A549 (cell line): Measurements from ENCODE around the gene RGMB. TPM values are rescaled to one million over a fixed set of nuclear protein-coding genes. Genes with fewer than 3 reads are reported as not detected.
A peak's percentile ranks its signal among the peaks of the same experiment; 100 is the strongest.

ENCODE experiments used
- ATAC-seq, 2 experiments: fragments of 200-7000 bp in 1 of 2; fragments of >200 bp in 1 of 2; cut with Nextera tagmentation in 1 of 2; cut with Tn5 transposase in 1 of 2; 3 replicates each; pipeline versions ENCODE4 v1.8.0 to v1.9.1; 2018 to 2020; ENCODE audit warnings: mild to moderate bottlenecking in 1 of 2, moderate library complexity in 1 of 2
- CTCF ChIA-PET: fragments of 300-600 bp; sonication (Branson Sonifier 250); formaldehyde crosslinking; extraction: SDS; loops from one replicate; lab custom pipeline; 2021; ENCODE audit warnings: antibody characterized with exemption, inconsistent platforms; lab: Yijun Ruan, JAX
- POLR2A ChIA-PET: fragments of 350-600 bp; formaldehyde crosslinking; extraction: SDS; loops from one replicate; lab custom pipeline; 2021; ENCODE audit warnings: antibody characterized with exemption, inconsistent platforms; lab: Yijun Ruan, JAX
- DNase-seq, 2 experiments: peaks; one replicate each; pipeline versions ENCODE4 v3.0.0 to v3.0.0-alpha.2; 2011 to 2016; ENCODE audit warnings: low read depth in 1 of 2, low spot score in 1 of 2
- FAIRE-seq: peaks from 2 replicates; lab custom pipeline; 2011; peaks lifted over from hg19 to GRCh38; lab: Jason Lieb, UNC
- H3K27ac ChIP-seq, 2 experiments: fragments of >200 bp; sonication (Bioruptor Twin); formaldehyde crosslinking; 3 replicates each; pipeline ENCODE4 v1.5.1; 2016 to 2017
- H3K4me1 ChIP-seq: fragments of >200 bp; sonication (Bioruptor Twin); formaldehyde crosslinking; 3 replicates; pipeline ENCODE4 v1.6.1; 2016
- H3K4me2 ChIP-seq: fragments of >200 bp; sonication (Bioruptor Twin); formaldehyde crosslinking; 3 replicates; pipeline ENCODE4 v1.6.1; 2016
- H3K4me3 ChIP-seq: fragments of >200 bp; sonication (Bioruptor Twin); formaldehyde crosslinking; 3 replicates; pipeline ENCODE4 v1.5.1; 2016
- H3K9me3 ChIP-seq: fragments of >200 bp; sonication (Bioruptor Twin); formaldehyde crosslinking; 3 replicates; pipeline ENCODE4 v1.6.1; 2016
- CHD2 ChIP-seq: fragments of 150-350 bp; IDR thresholded peaks from 2 replicates; pipeline ENCODE4 v1.6.1; 2014; ENCODE audit warnings: low read length; ENCODE audit not compliant: partially characterized antibody
- EHMT2 ChIP-seq: fragments of 200-600 bp; sonication (generic); IDR thresholded peaks from 2 replicates; pipeline ENCODE4 v1.6.1; 2016; ENCODE audit warnings: antibody characterized with exemption, low read depth, mild to moderate bottlenecking, moderate library complexity
- FOSB ChIP-seq: fragments of 250-450 bp; sonication (Bioruptor Pico); IDR thresholded peaks from 2 replicates; pipeline ENCODE4 v1.5.0; 2020; ENCODE audit warnings: mild to moderate bottlenecking, moderate library complexity
- FOSL2 ChIP-seq, 2 experiments: fragments of 450-650 bp in 1 of 2; fragments of >200 bp in 1 of 2; sonication (Bioruptor Twin) in 1 of 2; formaldehyde crosslinking; IDR thresholded peaks; 2 replicates each; pipeline versions ENCODE4 v1.5.0 to v1.6.1; 2016 to 2020; ENCODE audit warnings: mild to moderate bottlenecking in 1 of 2, moderate library complexity in 1 of 2
- FOXS1 ChIP-seq: fragments of 250-450 bp; sonication (Bioruptor Pico); IDR thresholded peaks from 2 replicates; pipeline ENCODE4 v1.5.0; 2020; ENCODE audit warnings: mild to moderate bottlenecking, moderate library complexity
- HOXB5 ChIP-seq: fragments of 250-450 bp; sonication (Bioruptor Pico); IDR thresholded peaks from 2 replicates; pipeline ENCODE4 v1.5.0; 2020; ENCODE audit warnings: mild to moderate bottlenecking, moderate library complexity
- MAFK ChIP-seq: fragments of 450-650 bp; IDR thresholded peaks from 2 replicates; pipeline ENCODE4 v1.6.1; 2014; ENCODE audit not compliant: partially characterized antibody
- MYC ChIP-seq: IDR thresholded peaks from 2 replicates; pipeline ENCODE4 v1.6.1; 2012; ENCODE audit warnings: mild to moderate bottlenecking, inconsistent platforms, low read length, improper control_type of control experiment, borderline replicate concordance
- NR3C1 ChIP-seq: fragments of >200 bp; sonication (Bioruptor Twin); formaldehyde crosslinking; IDR thresholded peaks from 3 replicates; pipeline ENCODE4 v1.6.1; 2017
- POLR2A ChIP-seq: IDR thresholded peaks from 2 replicates; pipeline ENCODE4 v1.6.1; 2012; ENCODE audit warnings: mild to moderate bottlenecking, low read length
- RAD21 ChIP-seq, 2 experiments: fragments of >200 bp in 1 of 2; sonication (Bioruptor Twin) in 1 of 2; formaldehyde crosslinking in 1 of 2; IDR thresholded peaks in 1 of 2; conservative IDR thresholded peaks in 1 of 2; 2 replicates in 1 of 2; 3 replicates in 1 of 2; pipeline ENCODE4 v1.6.1; 2012 to 2018; ENCODE audit warnings: inconsistent platforms in 1 of 2
- RCOR1 ChIP-seq: fragments of 150-350 bp; IDR thresholded peaks from 2 replicates; pipeline ENCODE4 v1.6.1; 2014; ENCODE audit warnings: antibody characterized with exemption, low read length, low read depth
- RFX5 ChIP-seq: fragments of 450-650 bp; IDR thresholded peaks from 2 replicates; pipeline ENCODE4 v1.7.1; 2014; ENCODE audit warnings: antibody characterized with exemption, mild to moderate bottlenecking, moderate library complexity
- RNF2 ChIP-seq: fragments of 200-600 bp; sonication (generic); IDR thresholded peaks from 2 replicates; pipeline ENCODE4 v1.6.1; 2016; ENCODE audit warnings: low read depth, mild to moderate bottlenecking, antibody characterized with exemption, moderate library complexity, borderline replicate concordance
- SMC3 ChIP-seq: fragments of >200 bp; sonication (Bioruptor Twin); formaldehyde crosslinking; IDR thresholded peaks from 3 replicates; pipeline ENCODE4 v1.6.1; 2018; ENCODE audit warnings: inconsistent platforms
- SREBF2 ChIP-seq: fragments of 450-650 bp; IDR thresholded peaks from 2 replicates; pipeline ENCODE4 v1.6.1; 2014; ENCODE audit warnings: mild to moderate bottlenecking, moderate library complexity
- TP53 ChIP-seq: fragments of 250-450 bp; sonication (Bioruptor Pico); IDR thresholded peaks from 2 replicates; pipeline ENCODE4 v1.5.0; 2021; ENCODE audit warnings: mild to moderate bottlenecking, moderate library complexity
- ZC3H11A ChIP-seq: fragments of 450-650 bp; IDR thresholded peaks from 2 replicates; pipeline ENCODE4 v1.6.1; 2014; ENCODE audit warnings: antibody characterized with exemption, mild to moderate bottlenecking
- WGBS: methylation state at CpG from one replicate; pipeline ENCODE4 v1.1.6; 2017; ENCODE audit errors: missing lambda C conversion rate; 5-methylcytosine and 5-hydroxymethylcytosine counted together
- polyA plus RNA-seq, 4 experiments: library from polyadenylated mRNA; depleted of rRNA in 3 of 4; stranded (reverse); fragments of >200 nt; fragmentation: RNase III in 1 of 4; extraction: RNeasy Plus Mini Kit Qiagen cat#74134 plus additional on column Dnase treatment in 1 of 4; gene quantifications; 2 replicates in 3 of 4; 3 replicates in 1 of 4; pipeline ENCODE4 v1.2.3, GENCODE V29; 2011 to 2017
- TF ChIP-seq, protein P1 (sequence below): IDR thresholded peaks from 2 replicates; pipeline ENCODE4 v1.6.1; 2012
- TF ChIP-seq, protein P2 (sequence below): fragments of 150-350 bp; IDR thresholded peaks from 2 replicates; pipeline ENCODE4 v1.6.1; 2014; ENCODE audit warnings: low read depth, mild to moderate bottlenecking, low read length
- TF ChIP-seq, protein P3 (sequence below): fragments of >200 bp; sonication (Bioruptor Twin); formaldehyde crosslinking; IDR thresholded peaks from 3 replicates; pipeline ENCODE4 v1.5.1; 2016
- TF ChIP-seq, protein P4 (sequence below): fragments of 450-650 bp; IDR thresholded peaks from 2 replicates; pipeline ENCODE4 v1.6.1; 2014; ENCODE audit warnings: antibody characterized with exemption
- TF ChIP-seq, protein P5 (sequence below): IDR thresholded peaks from 2 replicates; pipeline ENCODE4 v1.6.1; 2012

The RGMB gene
- polyA plus RNA-seq, 2 of the 4 experiments (the other 2 are of a cell fraction), result 5.3 to 5.6 TPM

DNA sequence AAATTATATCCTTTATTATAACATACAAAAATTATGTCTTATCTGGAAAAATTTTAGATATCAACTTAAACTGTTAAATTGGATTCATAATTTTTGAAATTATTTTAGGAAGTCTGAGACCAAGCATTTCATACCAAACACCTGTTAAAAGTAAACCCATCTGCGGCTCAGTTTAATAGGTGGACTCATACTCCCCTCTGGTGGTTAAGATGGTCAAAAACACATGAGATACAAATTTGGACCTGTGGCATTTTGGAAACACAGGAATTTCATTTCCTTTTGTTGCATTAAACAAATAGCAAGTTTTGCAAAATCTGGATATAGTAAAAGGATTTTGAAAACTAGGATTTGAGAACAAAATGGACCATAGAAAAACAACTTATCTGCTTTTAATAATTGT is 53.7 kb downstream of the RGMB start:
- no peak overlapping the region for H3K4me2 ChIP-seq
- 0 out of 3 replicates have a peak, but pooled peaks cover 5% of the 10 kb centered on the region for H3K9me3 ChIP-seq
- ChIA-PET POLR2A (no interaction called here), CTCF (interaction anchor here (1.0 to 2.2 kb wide), 2 partner anchors 12 to 59 kb away, joined by 5 to 8 read pairs; no protein-coding TSS in a partner anchor)
- H3K4me3 ChIP-seq, result no peak overlapping the region
- peak; percentile 7 for FAIRE-seq
- DNase-seq, result peak; percentile 23 to 43
- TF ChIP-seq HOXB5 (CRISPR knock-in tag) (no peak), TP53 (no peak), RCOR1 (no peak), FOSL2 (IDR thresholded peaks at IDR 0.05) (no peak), FOSL2 (CRISPR knock-in tag; IDR thresholded peaks at IDR 0.05) (no peak), NR3C1 (no peak), MYC (no peak), MAFK (no peak), RAD21 (conservative IDR thresholded peaks at IDR 0.05 in 1 of 2, IDR thresholded peaks at IDR 0.05 in 1 of 2) (peak; percentile 74 to 80), FOXS1 (CRISPR knock-in tag) (no peak), SMC3 (peak; percentile 63), SREBF2 (no peak), FOSB (CRISPR knock-in tag) (no peak), CHD2 (no peak), EHMT2 (no peak)
- TF ChIP-seq, protein P1, sequence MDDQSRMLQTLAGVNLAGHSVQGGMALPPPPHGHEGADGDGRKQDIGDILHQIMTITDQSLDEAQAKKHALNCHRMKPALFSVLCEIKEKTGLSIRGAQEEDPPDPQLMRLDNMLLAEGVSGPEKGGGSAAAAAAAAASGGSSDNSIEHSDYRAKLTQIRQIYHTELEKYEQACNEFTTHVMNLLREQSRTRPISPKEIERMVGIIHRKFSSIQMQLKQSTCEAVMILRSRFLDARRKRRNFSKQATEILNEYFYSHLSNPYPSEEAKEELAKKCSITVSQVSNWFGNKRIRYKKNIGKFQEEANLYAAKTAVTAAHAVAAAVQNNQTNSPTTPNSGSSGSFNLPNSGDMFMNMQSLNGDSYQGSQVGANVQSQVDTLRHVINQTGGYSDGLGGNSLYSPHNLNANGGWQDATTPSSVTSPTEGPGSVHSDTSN, result no peak
- TF ChIP-seq, protein P2, sequence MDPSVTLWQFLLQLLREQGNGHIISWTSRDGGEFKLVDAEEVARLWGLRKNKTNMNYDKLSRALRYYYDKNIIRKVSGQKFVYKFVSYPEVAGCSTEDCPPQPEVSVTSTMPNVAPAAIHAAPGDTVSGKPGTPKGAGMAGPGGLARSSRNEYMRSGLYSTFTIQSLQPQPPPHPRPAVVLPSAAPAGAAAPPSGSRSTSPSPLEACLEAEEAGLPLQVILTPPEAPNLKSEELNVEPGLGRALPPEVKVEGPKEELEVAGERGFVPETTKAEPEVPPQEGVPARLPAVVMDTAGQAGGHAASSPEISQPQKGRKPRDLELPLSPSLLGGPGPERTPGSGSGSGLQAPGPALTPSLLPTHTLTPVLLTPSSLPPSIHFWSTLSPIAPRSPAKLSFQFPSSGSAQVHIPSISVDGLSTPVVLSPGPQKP, result no peak
- TF ChIP-seq, protein P3, sequence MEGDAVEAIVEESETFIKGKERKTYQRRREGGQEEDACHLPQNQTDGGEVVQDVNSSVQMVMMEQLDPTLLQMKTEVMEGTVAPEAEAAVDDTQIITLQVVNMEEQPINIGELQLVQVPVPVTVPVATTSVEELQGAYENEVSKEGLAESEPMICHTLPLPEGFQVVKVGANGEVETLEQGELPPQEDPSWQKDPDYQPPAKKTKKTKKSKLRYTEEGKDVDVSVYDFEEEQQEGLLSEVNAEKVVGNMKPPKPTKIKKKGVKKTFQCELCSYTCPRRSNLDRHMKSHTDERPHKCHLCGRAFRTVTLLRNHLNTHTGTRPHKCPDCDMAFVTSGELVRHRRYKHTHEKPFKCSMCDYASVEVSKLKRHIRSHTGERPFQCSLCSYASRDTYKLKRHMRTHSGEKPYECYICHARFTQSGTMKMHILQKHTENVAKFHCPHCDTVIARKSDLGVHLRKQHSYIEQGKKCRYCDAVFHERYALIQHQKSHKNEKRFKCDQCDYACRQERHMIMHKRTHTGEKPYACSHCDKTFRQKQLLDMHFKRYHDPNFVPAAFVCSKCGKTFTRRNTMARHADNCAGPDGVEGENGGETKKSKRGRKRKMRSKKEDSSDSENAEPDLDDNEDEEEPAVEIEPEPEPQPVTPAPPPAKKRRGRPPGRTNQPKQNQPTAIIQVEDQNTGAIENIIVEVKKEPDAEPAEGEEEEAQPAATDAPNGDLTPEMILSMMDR, result peak; percentile 69
- TF ChIP-seq, protein P4, sequence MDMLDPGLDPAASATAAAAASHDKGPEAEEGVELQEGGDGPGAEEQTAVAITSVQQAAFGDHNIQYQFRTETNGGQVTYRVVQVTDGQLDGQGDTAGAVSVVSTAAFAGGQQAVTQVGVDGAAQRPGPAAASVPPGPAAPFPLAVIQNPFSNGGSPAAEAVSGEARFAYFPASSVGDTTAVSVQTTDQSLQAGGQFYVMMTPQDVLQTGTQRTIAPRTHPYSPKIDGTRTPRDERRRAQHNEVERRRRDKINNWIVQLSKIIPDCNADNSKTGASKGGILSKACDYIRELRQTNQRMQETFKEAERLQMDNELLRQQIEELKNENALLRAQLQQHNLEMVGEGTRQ, result no peak
- TF ChIP-seq, protein P5, sequence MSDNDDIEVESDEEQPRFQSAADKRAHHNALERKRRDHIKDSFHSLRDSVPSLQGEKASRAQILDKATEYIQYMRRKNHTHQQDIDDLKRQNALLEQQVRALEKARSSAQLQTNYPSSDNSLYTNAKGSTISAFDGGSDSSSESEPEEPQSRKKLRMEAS, result no peak
- ATAC-seq, result peak; percentile 71 to 77; a peak in 4 of 6 replicates
- no peak overlapping the region for H3K27ac ChIP-seq
- no peaks in the 10 kb centered on the region for H3K4me1 ChIP-seq
- WGBS, result 3% methylated on average over 1 of the region's 1 CpG

DNA sequence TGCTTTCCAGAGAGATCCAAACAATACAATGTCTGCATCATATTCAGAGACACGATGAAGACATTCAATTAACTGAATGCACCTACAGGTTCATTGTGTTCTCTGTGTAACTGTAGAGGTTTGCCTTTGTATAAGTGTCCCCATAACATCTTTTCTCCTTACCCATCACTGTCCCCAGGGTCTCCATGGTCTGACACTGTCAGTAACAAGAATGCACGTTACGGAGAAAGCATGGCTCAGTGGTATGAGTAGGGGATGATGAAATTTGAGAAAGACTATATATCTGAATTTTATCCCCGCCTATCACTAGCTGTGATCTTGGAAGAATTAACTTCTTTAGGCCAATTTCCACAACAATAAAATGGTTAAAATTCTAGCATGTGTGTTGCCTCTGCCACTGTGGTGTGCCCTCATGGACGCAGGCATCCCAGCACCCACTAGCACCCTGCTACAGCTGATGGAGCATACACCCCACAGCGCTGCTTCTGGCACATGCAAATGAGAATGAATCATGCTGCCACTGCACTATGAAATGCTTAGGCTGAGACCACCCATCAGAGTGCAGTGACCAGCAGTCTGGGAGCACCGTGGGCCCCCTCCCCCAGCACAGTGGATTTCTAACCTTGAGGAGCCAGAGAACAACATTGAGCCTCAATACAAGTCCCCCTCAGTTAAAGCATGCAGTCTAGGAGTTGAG is 54.3 kb downstream of the RGMB start:
- FAIRE-seq (no peak), ATAC-seq (no peak; a peak in 1 of 6 replicates), DNase-seq (no peak)
- no peak overlapping the region for H3K4me3 ChIP-seq
- H3K4me2 ChIP-seq, result no peak overlapping the region
- H3K27ac ChIP-seq, result no peak overlapping the region
- WGBS, result 32% methylated on average over 7 of the region's 7 CpGs
- 0 out of 3 replicates have a peak, but pooled peaks cover 5% of the 10 kb centered on the region for H3K9me3 ChIP-seq
- H3K4me1 ChIP-seq, result no peaks in the 10 kb centered on the region
- TF ChIP-seq POLR2A (no peak), ZC3H11A (no peak), RNF2 (no peak), RFX5 (no peak), FOSL2 (IDR thresholded peaks at IDR 0.05) (no peak), FOSL2 (CRISPR knock-in tag; IDR thresholded peaks at IDR 0.05) (no peak)
- ChIA-PET CTCF (interaction anchor here (0.6 to 2.2 kb wide), 7 partner anchors 11 to 1659 kb away, joined by 3 to 8 read pairs (median 5); no protein-coding TSS in a partner anchor), POLR2A (no interaction called here)
